Heart left ventricle (tissue), 13 donors: Measurements from ENCODE around the gene EPX.

Source experiments
- POLR2A ChIP-seq, 2 donors: fragments of 450-650 bp; IDR thresholded peaks; one replicate each; pipeline ENCODE4 v1.6.1; 2017; ENCODE audit warnings: antibody characterized with exemption in 2 of 2, mild to moderate bottlenecking in 2 of 2, moderate library complexity in 2 of 2
- TF ChIP-seq, protein P1 (sequence below), 12 donors: fragments of 200-600 bp; sonication (generic) in 4 of 12; IDR thresholded peaks; one replicate each; pipeline versions ENCODE4 v1.5.0 to v1.8.0; 2018 to 2022; ENCODE audit warnings: antibody characterized with exemption in 12 of 12, mild to moderate bottlenecking in 5 of 12
- donor health status: ischemic (EF 13 %, LVEDD 7.1; RV severe dilation, severe dysfunction).
- donor health status: DM: no; HTN: yes; CAD: no.
- donor health status: DM: no; HTN: no; CAD: no.
- donor health status: ischemic (EF 25% LVEDD 6.9; RV normal size, moderate dysfunction).
- donor health status: ischemic (EF 25% LVEDD 5.7; RV mildly dilated, moderate dysfunction).
- donor health status: ischemic (EF 35%, LVEDD 5.7; RV mildly dilated, moderate dysfunction).
- donor health status: nonischemic (EF 11% LVEDD 7.7; RV severe dilation, severe dysfunction).
- donor health status: DM: yes; HTN: yes; CAD: no.
- donor health status: PGD.
- donor health status: ischemic (EF 29% LVEDD 5.4; RV normal size, mild dysfunction).
- donor health status: nonischemic (EF 23%, LVEDD 6.1; RV moderate dilation, normal function).

DNA sequence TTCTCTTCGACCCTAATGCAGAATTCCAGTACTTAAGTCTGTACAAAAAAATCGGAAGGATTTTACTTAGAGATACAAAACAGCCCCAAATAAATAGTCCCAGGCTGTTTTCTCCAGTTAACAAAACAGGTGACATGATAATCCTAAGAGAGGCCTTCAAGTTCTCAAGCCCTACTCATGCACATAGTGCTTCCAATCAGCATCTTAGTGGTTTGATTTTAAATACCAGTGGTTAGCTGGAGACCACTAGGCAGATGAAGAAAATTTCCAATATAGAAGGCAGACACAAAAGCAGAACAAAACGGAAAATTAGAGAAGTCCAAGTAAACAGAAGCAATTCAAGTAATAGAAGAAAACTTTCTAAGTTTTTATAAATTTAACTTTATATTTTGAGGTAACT is 31.0 kb upstream of the EPX start:
- TF ChIP-seq, protein P1, sequence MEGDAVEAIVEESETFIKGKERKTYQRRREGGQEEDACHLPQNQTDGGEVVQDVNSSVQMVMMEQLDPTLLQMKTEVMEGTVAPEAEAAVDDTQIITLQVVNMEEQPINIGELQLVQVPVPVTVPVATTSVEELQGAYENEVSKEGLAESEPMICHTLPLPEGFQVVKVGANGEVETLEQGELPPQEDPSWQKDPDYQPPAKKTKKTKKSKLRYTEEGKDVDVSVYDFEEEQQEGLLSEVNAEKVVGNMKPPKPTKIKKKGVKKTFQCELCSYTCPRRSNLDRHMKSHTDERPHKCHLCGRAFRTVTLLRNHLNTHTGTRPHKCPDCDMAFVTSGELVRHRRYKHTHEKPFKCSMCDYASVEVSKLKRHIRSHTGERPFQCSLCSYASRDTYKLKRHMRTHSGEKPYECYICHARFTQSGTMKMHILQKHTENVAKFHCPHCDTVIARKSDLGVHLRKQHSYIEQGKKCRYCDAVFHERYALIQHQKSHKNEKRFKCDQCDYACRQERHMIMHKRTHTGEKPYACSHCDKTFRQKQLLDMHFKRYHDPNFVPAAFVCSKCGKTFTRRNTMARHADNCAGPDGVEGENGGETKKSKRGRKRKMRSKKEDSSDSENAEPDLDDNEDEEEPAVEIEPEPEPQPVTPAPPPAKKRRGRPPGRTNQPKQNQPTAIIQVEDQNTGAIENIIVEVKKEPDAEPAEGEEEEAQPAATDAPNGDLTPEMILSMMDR (IDR thresholded peaks at IDR 0.05): no peak
- TF ChIP-seq POLR2A (IDR thresholded peaks at IDR 0.05): no peak
